ENCODE measurements around the gene SMG6. TPM values are rescaled to one million over a fixed set of nuclear protein-coding genes. Genes with fewer than 3 reads are reported as not detected.

Gene SMG6
- total and polyA plus RNA-seq, 2 experiments from 2014 or later: 16.8 to 63.1 TPM

DNA sequence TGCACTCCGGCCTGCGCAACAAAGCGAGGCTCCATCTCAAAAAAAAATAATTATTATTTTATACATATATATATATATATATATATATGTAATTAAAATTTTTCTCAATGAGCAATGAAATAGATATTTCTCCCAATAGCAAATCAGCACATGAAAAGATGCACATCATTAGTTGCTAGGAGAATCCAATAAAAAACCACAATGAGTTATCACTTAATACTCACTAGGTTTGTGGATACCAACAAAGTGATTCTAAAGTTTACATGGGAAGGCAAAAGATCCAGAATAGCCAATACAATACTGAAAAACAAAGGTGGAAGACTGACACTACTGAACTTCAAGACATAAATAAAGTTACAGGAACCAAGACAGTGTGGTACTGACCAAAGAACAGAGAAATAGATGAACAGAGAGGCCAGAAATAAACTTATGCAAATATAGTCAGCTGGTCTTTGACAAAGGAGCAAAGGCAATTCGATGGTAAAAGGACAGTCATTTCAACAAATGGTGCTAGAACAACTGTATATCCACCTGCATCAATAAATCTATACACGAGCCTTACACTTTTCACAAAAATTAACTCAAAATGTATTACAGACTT lies 13.6 kb downstream of the SMG6 start:
- H3K4me2 ChIP-seq (ENCODE audit: unreplicated experiment): no peak overlapping the region
- H2AFZ ChIP-seq: no peak overlapping the region
- peaks cover 13% of the 10 kb centered on the region; the same call in 1 of the 2 replicates for H3F3A ChIP-seq (ENCODE audit: insufficient read depth)
- DNase-seq: peak; percentile 45
- in situ Hi-C loops (cut with MboI): no loop called here
- H3K9ac ChIP-seq: no peak overlapping the region
- peaks cover 16% of the 10 kb centered on the region for H3K79me2 ChIP-seq (ENCODE audit: insufficient read depth)
- peaks cover 8% of the 10 kb centered on the region for H3K4me1 ChIP-seq (ENCODE audit: insufficient read depth)
- H3K4me3 ChIP-seq: no peak overlapping the region
- peaks cover 32% of the 10 kb centered on the region for H3K36me3 ChIP-seq (ENCODE audit: low read depth)
- no peaks in the 10 kb centered on the region for H4K20me1 ChIP-seq (ENCODE audit: insufficient read depth)
- H3K9me2 ChIP-seq (ENCODE audit: insufficient read depth): no peaks in the 10 kb centered on the region
- WGBS, 2 experiments (ENCODE audit: low coverage in 1 of 2, low lambda C conversion rate in 2 of 2, missing lambda C conversion rate in 2 of 2): 97 to 100% methylated on average over 5 of the region's 5 CpGs
- H3K27ac ChIP-seq: no peak overlapping the region
- H3K9me3 ChIP-seq (ENCODE audit: low read depth): no peaks in the 10 kb centered on the region
- TF ChIP-seq EZH2phosphoT487 (IDR thresholded peaks at IDR 0.05; ENCODE audit: insufficient read depth, low read depth): no peak
- no peak for TF ChIP-seq EZH2 (IDR thresholded peaks at IDR 0.05; ENCODE audit: insufficient read depth, poor library complexity, severe bottlenecking)
- H3K27me3 ChIP-seq (replicated peaks; ENCODE audit: insufficient read depth): no peaks in the 10 kb centered on the region

DNA sequence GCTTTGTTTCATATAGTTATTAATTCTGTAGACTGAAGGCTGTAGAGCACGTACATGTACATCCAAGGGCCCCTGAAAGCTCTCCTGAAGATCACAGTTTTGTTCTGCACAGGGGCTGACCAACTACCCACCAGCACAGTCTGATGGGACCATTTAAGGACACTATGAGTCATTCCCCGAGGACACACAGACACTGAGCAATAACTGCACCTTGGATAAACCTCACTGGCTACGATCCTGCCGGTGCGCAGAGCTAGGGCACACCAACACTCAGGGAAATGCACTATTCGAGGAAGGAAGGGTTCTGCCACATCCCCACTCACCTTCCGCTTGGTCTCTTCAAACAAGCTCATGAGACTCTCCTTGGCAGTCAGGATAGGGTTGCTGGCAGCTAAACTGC lies 20.3 kb downstream of the SMG6 start:
- in situ Hi-C loops (cut with MboI): no loop called here
- Histone ChIP-seq H2AFZ (no peak overlapping the region), H3K4me2 (ENCODE audit: unreplicated experiment) (no peak overlapping the region), H3K9me2 (ENCODE audit: insufficient read depth) (no peaks in the 10 kb centered on the region), H3K36me3 (ENCODE audit: low read depth) (peaks cover 56% of the 10 kb centered on the region), H3K9ac (no peak overlapping the region), H3K4me1 (ENCODE audit: insufficient read depth) (peaks cover 3% of the 10 kb centered on the region; the same call in 1 of the 2 replicates), H3K4me3 (no peak overlapping the region), H3K9me3 (ENCODE audit: low read depth) (no peaks in the 10 kb centered on the region), H3F3A (ENCODE audit: insufficient read depth) (peaks cover 28% of the 10 kb centered on the region), H3K79me2 (ENCODE audit: insufficient read depth) (0 out of 2 replicates have a peak, but pooled peaks cover 6% of the 10 kb centered on the region), H3K27ac (0 out of 2 replicates have a peak overlapping the region, but pooled peaks have one; percentile 65), H3K27me3 (replicated peaks; ENCODE audit: insufficient read depth) (no peaks in the 10 kb centered on the region), H4K20me1 (ENCODE audit: insufficient read depth) (no peaks in the 10 kb centered on the region)
- TF ChIP-seq EZH2 (IDR thresholded peaks at IDR 0.05; ENCODE audit: insufficient read depth, poor library complexity, severe bottlenecking) (no peak), EZH2phosphoT487 (IDR thresholded peaks at IDR 0.05; ENCODE audit: insufficient read depth, low read depth) (no peak)
- no peak for DNase-seq
- 90 to 94% methylated on average over 7 of the region's 7 CpGs for WGBS, 2 experiments (ENCODE audit: low coverage in 1 of 2, low lambda C conversion rate in 2 of 2, missing lambda C conversion rate in 2 of 2)

DNA sequence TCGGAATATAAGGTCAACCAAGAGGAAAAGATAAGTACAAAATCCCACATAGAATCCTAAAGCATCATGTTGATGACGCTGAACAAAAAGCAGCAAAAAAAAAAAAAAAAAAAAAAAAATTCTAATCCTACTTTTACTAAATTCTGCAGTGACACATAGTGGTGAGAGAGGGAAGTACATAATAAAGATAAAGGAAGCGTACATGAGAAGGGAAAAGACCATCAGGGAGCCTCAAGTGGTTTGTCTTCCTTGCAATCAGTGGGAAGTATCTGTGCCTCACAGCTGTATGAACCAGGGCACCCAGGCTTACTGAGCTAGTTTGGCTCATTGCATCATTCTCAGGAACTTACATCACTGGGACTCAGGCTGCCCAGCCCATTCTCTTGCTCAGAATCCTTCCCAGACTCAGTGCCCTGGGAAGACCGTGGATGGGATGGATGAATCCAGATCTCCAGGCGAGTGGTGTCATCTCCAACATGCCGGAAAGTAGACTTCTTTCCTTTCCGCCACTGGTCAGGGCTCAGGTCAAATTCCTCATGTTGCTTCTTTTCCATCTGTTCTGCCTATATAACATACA lies 21.2 kb downstream of the SMG6 start:
- peaks cover 28% of the 10 kb centered on the region for H3F3A ChIP-seq (ENCODE audit: insufficient read depth)
- H3K27ac ChIP-seq: peak overlapping the region; percentile 65
- H3K9me3 ChIP-seq (ENCODE audit: low read depth): no peaks in the 10 kb centered on the region
- peaks cover 3% of the 10 kb centered on the region; the same call in 1 of the 2 replicates for H3K4me1 ChIP-seq (ENCODE audit: insufficient read depth)
- peak overlapping the region; percentile 17; the same call in 1 of the 2 replicates for H2AFZ ChIP-seq
- peak overlapping the region; percentile 46 for H3K9ac ChIP-seq
- no peaks in the 10 kb centered on the region for H3K9me2 ChIP-seq (ENCODE audit: insufficient read depth)
- H4K20me1 ChIP-seq (ENCODE audit: insufficient read depth): no peaks in the 10 kb centered on the region
- H3K36me3 ChIP-seq (ENCODE audit: low read depth): peaks cover 52% of the 10 kb centered on the region
- no peak overlapping the region for H3K4me2 ChIP-seq (ENCODE audit: unreplicated experiment)
- TF ChIP-seq EZH2 (IDR thresholded peaks at IDR 0.05; ENCODE audit: insufficient read depth, poor library complexity, severe bottlenecking): no peak
- no peak for TF ChIP-seq EZH2phosphoT487 (IDR thresholded peaks at IDR 0.05; ENCODE audit: insufficient read depth, low read depth)
- H3K27me3 ChIP-seq (replicated peaks; ENCODE audit: insufficient read depth): no peaks in the 10 kb centered on the region
- in situ Hi-C loops (cut with MboI): no loop called here
- 0 out of 2 replicates have a peak, but pooled peaks cover 6% of the 10 kb centered on the region for H3K79me2 ChIP-seq (ENCODE audit: insufficient read depth)
- WGBS, 2 experiments (ENCODE audit: low coverage in 1 of 2, low lambda C conversion rate in 2 of 2, missing lambda C conversion rate in 2 of 2): 56 to 57% methylated on average over 7 of the region's 7 CpGs
- peak; percentile 80 for DNase-seq
- H3K4me3 ChIP-seq: no peak overlapping the region

DNA sequence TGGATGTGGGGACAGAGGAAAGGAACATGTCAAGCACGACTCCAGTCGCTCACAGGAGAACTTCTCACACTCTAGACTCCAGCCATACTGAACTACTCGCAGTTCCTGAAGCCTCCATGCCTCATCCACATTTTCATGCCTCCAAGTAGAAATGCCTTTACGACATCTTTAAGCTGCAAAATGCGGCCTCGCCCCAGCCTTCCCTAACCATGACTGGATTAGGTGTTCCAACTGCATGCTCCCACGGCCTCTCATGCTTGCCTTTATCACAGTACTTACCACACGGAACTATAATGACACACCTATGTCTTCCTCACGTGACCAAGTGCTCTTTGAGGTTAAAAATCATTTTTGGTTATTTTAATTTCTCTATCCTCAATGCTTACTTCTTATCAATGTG lies 23.9 kb downstream of the SMG6 start:
- no peaks in the 10 kb centered on the region for H3K79me2 ChIP-seq (ENCODE audit: insufficient read depth)
- DNase-seq: no peak
- peaks cover 28% of the 10 kb centered on the region for H3F3A ChIP-seq (ENCODE audit: insufficient read depth)
- no peaks in the 10 kb centered on the region for H3K9me3 ChIP-seq (ENCODE audit: low read depth)
- 90 to 91% methylated on average over 9 of the region's 9 CpGs for WGBS, 2 experiments (ENCODE audit: low coverage in 1 of 2, low lambda C conversion rate in 2 of 2, missing lambda C conversion rate in 2 of 2)
- no peak overlapping the region for H3K27ac ChIP-seq
- in situ Hi-C loops (cut with MboI): loop anchor here (10.0 kb wide), 1 partner anchor 375 kb away; no protein-coding TSS in a partner anchor
- H3K4me3 ChIP-seq: no peak overlapping the region
- H3K36me3 ChIP-seq (ENCODE audit: low read depth): peaks cover 41% of the 10 kb centered on the region
- no peaks in the 10 kb centered on the region for H3K9me2 ChIP-seq (ENCODE audit: insufficient read depth)
- H3K4me2 ChIP-seq (ENCODE audit: unreplicated experiment): no peak overlapping the region
- H4K20me1 ChIP-seq (ENCODE audit: insufficient read depth): no peaks in the 10 kb centered on the region
- no peak overlapping the region for H3K9ac ChIP-seq
- peaks cover 3% of the 10 kb centered on the region; the same call in 1 of the 2 replicates for H3K4me1 ChIP-seq (ENCODE audit: insufficient read depth)
- no peaks in the 10 kb centered on the region for H3K27me3 ChIP-seq (replicated peaks; ENCODE audit: insufficient read depth)
- TF ChIP-seq EZH2 (IDR thresholded peaks at IDR 0.05; ENCODE audit: insufficient read depth, poor library complexity, severe bottlenecking): no peak
- TF ChIP-seq EZH2phosphoT487 (IDR thresholded peaks at IDR 0.05; ENCODE audit: insufficient read depth, low read depth): no peak
- H2AFZ ChIP-seq: no peak overlapping the region
